Coronary artery (tissue), 2 donors: Measurements from ENCODE around the gene WDR18.

ENCODE experiments used
- DNase-seq: peaks from one replicate; pipeline ENCODE4 v3.0.0-alpha.2; 2017; ENCODE audit warnings: low spot score
- H3K27ac ChIP-seq, 2 donors: fragments of 200-600 bp; sonication (generic); one replicate each; pipeline ENCODE4 v1.5.1; 2016 to 2019
- H3K4me3 ChIP-seq: fragments of 200-600 bp; sonication (generic); 2 replicates; pipeline ENCODE4 v1.5.1; 2016; ENCODE audit warnings: mild to moderate bottlenecking, moderate library complexity
- TF ChIP-seq, protein P1 (sequence below): fragments of 200-600 bp; sonication (generic); IDR thresholded peaks from one replicate; pipeline ENCODE4 v1.5.1; 2019; ENCODE audit warnings: antibody characterized with exemption

WDR18 gene

DNA sequence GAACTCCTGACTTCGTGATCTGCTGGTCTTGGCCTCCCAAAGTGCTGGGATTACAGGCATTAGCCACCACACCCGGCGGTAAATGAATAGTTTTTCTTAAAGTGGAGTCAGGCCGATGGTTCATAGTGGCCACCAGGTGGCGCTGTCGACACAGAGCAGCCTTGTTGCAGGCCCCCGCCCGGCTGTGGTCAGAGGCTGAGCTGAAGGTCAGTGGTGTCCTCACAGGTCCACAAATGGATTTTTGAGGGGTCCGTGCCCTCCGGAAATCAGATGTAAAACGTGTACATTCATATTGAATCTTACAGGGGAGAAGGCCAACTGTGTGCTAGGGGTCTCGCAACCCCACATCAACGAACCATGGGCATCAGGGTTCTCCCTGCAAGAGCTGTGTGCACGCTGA lies 13.4 kb upstream of the WDR18 start:
- no peak overlapping the region for H3K4me3 ChIP-seq
- no peak for DNase-seq
- no peak overlapping the region for H3K27ac ChIP-seq
- TF ChIP-seq, protein P1, sequence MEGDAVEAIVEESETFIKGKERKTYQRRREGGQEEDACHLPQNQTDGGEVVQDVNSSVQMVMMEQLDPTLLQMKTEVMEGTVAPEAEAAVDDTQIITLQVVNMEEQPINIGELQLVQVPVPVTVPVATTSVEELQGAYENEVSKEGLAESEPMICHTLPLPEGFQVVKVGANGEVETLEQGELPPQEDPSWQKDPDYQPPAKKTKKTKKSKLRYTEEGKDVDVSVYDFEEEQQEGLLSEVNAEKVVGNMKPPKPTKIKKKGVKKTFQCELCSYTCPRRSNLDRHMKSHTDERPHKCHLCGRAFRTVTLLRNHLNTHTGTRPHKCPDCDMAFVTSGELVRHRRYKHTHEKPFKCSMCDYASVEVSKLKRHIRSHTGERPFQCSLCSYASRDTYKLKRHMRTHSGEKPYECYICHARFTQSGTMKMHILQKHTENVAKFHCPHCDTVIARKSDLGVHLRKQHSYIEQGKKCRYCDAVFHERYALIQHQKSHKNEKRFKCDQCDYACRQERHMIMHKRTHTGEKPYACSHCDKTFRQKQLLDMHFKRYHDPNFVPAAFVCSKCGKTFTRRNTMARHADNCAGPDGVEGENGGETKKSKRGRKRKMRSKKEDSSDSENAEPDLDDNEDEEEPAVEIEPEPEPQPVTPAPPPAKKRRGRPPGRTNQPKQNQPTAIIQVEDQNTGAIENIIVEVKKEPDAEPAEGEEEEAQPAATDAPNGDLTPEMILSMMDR = no peak

- no peak for DNase-seq
- Histone ChIP-seq H3K4me3 (no peak overlapping the region), H3K27ac (no peak overlapping the region)
- TF ChIP-seq, protein P1 = no peak
Observed at GRCh38 chr19:971795-972194, 12.3 kb upstream of the WDR18 start.

GRCh38 chr19:972281-972680 lies 11.9 kb upstream of the WDR18 start:
- TF ChIP-seq, protein P1 = no peak
- DNase-seq = no peak
- no peak overlapping the region for H3K4me3 ChIP-seq
- H3K27ac ChIP-seq = no peak overlapping the region

- Histone ChIP-seq H3K4me3 (no peak overlapping the region), H3K27ac (no peak overlapping the region)
- TF ChIP-seq, protein P1 = no peak
- no peak for DNase-seq
Observed at GRCh38 chr19:973726-974563, 10.2 kb upstream of the WDR18 start.

GRCh38 chr19:974564-975257 lies 9.4 kb upstream of the WDR18 start:
- DNase-seq = no peak
- TF ChIP-seq, protein P1 = no peak
- Histone ChIP-seq H3K4me3 (no peak overlapping the region), H3K27ac (no peak overlapping the region)

DNA sequence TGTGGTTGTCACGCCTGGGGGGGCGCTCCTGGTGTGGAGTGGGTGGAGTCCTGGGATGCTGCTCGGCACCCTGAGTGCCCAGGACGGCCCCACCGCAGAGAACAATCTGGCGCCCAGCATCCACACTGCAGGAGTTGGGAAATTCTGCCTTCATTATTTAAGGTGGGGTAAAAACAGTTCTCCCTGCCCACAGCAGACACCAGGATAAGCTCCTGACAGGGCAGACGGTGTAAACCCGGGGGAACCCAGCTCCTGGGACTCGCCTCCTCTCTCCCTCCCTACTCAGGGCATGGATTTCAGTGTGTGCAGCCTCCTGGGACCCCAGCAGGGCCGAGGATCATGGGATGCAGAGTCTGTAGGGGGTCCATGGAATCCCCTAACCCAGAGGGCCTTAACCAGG lies 7.7 kb upstream of the WDR18 start:
- DNase-seq = no peak
- H3K27ac ChIP-seq = no peak overlapping the region
- TF ChIP-seq, protein P1 = no peak

DNA sequence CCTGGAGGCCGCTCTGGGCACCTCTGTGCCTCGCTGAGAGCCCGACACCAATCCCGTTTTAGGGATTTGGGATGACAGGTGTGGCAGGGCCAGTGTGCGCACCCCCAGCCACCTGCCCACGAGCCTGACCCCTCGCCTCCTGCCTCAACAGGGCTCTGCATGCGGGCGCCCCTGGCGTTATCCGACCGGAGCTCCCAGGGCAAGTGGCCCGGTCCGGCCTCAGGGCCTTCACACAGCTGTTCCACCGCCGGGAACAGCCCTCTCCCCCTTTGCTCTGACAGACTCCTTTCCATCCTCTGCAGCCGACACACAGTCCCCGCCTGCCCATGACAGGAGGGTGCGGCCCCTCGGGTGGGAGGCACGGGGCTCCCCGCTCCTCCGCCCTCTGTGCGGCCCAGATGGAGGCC lies 7.1 kb upstream of the WDR18 start:
- no peak overlapping the region for H3K27ac ChIP-seq
- no peak for DNase-seq
- no peak overlapping the region for H3K4me3 ChIP-seq
- TF ChIP-seq, protein P1 = no peak

More for the DNA sequence above, 7.7 kb upstream of the WDR18 start:
- no peak overlapping the region for H3K4me3 ChIP-seq
